ENCODE data around the gene HBS1L.

HBS1L gene

DNA sequence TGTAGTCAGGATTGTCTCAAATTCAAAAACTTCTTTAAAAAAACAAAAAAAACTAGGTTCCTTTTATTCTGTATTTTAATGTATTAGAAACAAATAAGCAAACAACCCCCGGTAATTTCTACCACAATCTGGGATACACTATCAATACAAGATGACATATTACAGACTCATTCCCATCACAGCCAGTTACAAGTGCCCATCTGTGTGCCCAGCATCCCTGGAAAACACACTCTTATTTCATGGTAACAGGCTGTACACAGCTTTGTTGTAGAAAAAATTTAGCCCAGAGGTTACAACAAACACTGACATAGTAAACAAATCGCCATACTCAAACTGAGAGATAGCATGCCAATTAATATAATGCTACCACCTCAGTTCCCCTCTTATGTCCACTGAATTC, 16.3 kb downstream of the HBS1L start:
- no peak for DNase-seq (ENCODE audit: low spot score)
- TF ChIP-seq, protein P1, sequence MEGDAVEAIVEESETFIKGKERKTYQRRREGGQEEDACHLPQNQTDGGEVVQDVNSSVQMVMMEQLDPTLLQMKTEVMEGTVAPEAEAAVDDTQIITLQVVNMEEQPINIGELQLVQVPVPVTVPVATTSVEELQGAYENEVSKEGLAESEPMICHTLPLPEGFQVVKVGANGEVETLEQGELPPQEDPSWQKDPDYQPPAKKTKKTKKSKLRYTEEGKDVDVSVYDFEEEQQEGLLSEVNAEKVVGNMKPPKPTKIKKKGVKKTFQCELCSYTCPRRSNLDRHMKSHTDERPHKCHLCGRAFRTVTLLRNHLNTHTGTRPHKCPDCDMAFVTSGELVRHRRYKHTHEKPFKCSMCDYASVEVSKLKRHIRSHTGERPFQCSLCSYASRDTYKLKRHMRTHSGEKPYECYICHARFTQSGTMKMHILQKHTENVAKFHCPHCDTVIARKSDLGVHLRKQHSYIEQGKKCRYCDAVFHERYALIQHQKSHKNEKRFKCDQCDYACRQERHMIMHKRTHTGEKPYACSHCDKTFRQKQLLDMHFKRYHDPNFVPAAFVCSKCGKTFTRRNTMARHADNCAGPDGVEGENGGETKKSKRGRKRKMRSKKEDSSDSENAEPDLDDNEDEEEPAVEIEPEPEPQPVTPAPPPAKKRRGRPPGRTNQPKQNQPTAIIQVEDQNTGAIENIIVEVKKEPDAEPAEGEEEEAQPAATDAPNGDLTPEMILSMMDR (IDR thresholded peaks at IDR 0.05; ENCODE audit: extremely low read depth, missing control alignments), result no peak

DNA sequence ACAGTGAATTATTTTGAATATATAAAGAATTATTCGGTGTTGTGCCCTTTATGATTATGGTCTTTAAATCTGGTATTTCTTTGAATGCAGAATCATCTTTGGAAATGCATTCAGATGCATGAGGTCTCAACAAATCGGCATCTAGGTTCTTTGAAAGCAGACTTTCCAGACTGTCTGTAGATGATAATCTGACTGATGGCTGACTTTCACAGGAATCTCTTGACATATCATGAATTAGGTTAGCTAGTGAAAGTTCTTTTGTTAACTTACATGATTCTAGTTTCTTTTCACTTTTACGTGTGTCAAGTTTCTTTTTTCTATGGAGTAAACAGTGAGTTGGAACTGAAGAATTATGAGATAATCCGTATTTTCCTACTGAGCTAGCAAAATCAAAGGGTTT, 17.1 kb downstream of the HBS1L start:
- no peak for DNase-seq (ENCODE audit: low spot score)
- TF ChIP-seq, protein P1 (IDR thresholded peaks at IDR 0.05; ENCODE audit: extremely low read depth, missing control alignments), result no peak

DNA sequence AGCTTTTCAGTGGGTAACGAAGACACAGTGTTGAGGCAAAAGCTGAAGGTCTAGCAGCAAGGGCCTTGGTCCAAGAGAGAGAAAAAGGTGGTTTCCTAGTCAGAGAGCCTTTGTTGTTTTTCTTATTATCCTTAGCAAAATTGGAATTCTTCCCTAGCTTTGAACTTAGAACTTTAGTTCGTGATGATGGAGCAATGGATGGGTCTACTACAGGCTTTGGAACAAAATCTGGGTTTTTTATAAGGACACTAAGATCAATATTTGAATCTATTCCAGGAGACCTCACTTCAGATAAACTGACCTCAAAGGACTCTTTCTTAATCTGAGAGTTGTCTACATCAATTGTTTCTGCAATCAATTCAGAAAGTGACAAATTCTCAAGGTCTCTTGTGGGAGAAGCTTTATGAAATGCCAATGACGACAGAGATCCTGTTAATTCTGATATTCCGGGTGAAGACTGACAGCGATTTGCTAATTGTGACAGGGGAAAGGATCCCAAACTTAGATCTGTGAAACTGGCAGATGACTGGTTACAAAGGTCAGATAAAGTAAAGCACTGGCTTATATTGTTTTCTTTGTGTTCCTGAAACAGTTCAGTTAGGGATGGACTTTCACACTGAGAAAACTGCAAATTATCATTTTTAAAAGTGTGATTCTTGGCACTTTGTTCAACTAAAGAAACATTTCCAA, 17.7 kb downstream of the HBS1L start:
- TF ChIP-seq, protein P1 (IDR thresholded peaks at IDR 0.05; ENCODE audit: extremely low read depth, missing control alignments), result no peak

DNA sequence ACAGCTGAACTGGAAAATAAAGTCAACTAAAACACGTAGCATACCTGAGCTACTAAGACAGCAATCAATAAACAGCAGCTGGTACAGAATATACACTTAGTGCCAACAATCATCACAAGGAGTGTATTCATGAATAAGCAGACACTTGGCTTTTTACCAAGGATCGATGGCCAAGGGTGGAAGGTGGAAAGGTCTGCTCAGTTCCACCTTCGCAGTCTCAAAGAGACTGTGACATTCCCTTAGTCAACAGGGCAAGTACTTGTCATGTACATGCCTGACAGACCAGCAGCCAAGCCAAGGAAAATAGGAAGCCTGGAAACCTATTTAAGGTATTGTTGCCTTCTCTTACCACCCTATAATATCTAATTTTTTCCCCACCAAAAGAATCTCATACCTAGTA, 21.4 kb downstream of the HBS1L start:
- no peak for DNase-seq (ENCODE audit: low spot score)
- TF ChIP-seq, protein P1 (IDR thresholded peaks at IDR 0.05; ENCODE audit: extremely low read depth, missing control alignments), result no peak

More for the DNA sequence above, 17.7 kb downstream of the HBS1L start:
- no peak for DNase-seq (ENCODE audit: low spot score)

DNA sequence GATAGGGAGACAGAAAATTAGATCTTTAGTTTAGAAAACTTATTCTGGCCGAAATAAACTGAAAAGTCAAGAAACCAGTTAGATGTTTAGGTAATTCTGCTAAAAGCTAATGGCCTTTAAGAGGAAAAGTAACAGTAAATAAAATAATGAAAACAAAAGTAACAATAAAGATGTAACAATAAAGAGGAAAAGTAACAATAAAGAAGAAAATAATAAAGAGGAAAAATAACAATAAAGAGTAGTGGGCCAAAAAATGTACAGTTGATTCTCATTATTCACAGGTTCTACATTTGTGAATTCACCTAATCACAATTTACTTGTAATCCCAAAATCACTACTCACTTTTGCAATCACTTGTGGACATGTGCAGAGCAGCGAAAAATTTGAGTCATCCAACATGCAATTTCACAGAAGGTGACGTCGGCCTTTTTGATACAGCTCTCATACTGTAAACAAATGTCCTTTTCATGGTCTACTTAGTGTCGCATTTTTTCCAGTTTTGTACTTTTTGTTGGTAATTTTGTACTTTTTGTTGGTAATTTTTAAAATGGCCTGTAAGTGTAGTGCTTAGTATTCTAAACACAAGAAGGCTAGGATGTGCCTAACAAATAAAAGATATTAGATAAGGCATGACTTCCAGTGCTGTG, 24.0 kb downstream of the HBS1L start:
- TF ChIP-seq, protein P1 (IDR thresholded peaks at IDR 0.05; ENCODE audit: extremely low read depth, missing control alignments), result no peak
- no peak for DNase-seq (ENCODE audit: low spot score)

DNA sequence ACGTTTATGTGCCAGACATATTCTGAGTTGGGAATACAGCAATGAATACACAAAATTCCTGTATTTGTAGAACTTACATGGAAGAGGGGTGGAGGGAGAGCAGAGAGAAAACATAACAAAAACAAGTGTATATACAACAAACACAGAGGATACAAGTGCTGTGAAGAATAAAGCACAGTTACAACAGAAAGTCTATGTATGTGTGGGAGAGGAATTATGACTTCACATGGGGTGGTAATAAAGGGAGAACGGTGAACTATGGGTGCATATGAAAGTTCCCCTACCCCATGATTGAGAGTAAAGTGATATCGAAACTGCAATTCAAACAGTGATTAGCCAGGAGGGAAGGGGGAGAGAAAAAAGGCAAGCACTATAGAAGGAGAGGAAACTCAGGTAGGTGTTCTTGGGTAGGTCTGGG, 24.6 kb downstream of the HBS1L start:
- DNase-seq (ENCODE audit: low spot score), result peak; percentile 67

DNA sequence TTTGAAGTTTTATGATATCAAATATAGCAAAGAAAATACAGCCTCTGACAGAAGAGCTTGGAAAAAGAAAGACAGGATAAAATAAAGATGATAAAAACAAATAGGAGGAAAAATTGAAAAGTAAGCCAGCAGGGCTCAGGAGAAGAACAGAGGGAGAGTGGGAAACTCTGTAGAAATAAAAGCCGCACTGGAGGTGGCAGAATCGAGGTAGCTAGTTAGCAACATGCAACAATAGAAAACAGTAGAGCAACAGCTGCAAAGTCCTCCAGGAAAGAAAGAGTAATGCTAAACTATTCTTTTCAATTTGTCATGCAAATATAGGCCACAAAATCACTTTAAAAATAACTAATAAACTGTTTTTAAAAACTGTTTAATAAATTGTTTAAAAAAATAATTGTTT, 28.8 kb downstream of the HBS1L start:
- no peak for DNase-seq (ENCODE audit: low spot score)
- TF ChIP-seq, protein P1 (IDR thresholded peaks at IDR 0.05; ENCODE audit: extremely low read depth, missing control alignments), result no peak

More for the DNA sequence above, 24.6 kb downstream of the HBS1L start:
- TF ChIP-seq, protein P1 (IDR thresholded peaks at IDR 0.05; ENCODE audit: extremely low read depth, missing control alignments), result no peak
